Duodenal mucosa (tissue), 2 donors: Measurements from ENCODE around the gene MAB21L4.

Experiments used
- H3K27ac ChIP-seq: one replicate; pipeline ENCODE4 v1.7.0; 2013; ENCODE audit warnings: low read depth, low read length
- H3K27me3 ChIP-seq, 2 donors: one replicate each; pipeline ENCODE4 v1.7.0; 2013; ENCODE audit warnings: low read length in 2 of 2, control low read depth in 1 of 2; ENCODE audit not compliant: insufficient read depth in 2 of 2, control insufficient read depth in 1 of 2
- H3K36me3 ChIP-seq, 2 donors: one replicate each; pipeline ENCODE4 v1.7.0; 2013; ENCODE audit warnings: low read length in 2 of 2, control low read depth in 1 of 2; ENCODE audit not compliant: insufficient read depth in 2 of 2, control insufficient read depth in 1 of 2
- H3K4me1 ChIP-seq, 2 donors: one replicate each; pipeline ENCODE4 v1.7.0; 2013; ENCODE audit warnings: low read length in 2 of 2, control low read depth in 1 of 2; ENCODE audit not compliant: insufficient read depth in 2 of 2, control insufficient read depth in 1 of 2
- H3K4me3 ChIP-seq, 2 donors: one replicate each; pipeline ENCODE4 v1.7.0; 2013; ENCODE audit warnings: low read length in 2 of 2, low read depth in 1 of 2
- H3K9ac ChIP-seq, 2 donors: one replicate each; pipeline ENCODE4 v1.7.0; 2013; ENCODE audit warnings: low read length in 2 of 2, low read depth in 1 of 2
- H3K9me3 ChIP-seq, 2 donors: one replicate each; pipeline ENCODE4 v1.7.0; 2013; ENCODE audit warnings: low read length in 2 of 2, control low read depth in 1 of 2; ENCODE audit not compliant: control insufficient read depth in 1 of 2

The MAB21L4 gene

DNA sequence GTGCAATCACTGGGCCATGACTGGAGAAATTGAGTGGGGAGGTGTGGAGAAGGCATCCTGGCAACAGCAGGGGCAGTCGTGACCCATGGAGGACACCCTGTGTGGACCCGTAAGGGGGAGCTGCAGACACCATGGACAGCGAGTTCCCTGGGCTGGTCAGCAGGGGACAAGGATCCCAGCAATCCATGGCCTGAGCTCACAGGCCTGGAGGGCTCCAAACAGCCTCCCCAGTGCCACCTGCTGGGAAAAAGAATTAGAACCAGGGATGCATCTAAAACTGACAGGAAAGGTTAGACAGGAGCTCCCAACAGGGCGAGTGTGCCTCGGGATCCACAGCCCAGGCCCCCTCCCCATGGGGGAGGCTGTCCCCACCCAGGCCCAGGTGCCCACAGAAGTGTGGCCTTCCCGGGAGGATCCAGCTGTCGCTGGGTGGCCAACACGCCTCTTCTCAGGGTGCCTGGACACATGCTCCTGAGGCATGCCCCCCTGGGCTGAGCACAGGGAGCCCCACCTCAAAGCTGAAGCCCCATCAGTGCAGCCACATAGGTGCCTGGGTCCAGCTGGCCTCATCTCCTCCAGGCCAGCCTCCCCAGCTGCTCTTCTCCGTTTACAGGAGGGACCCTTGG is 55.4 kb downstream of the MAB21L4 start:
- Histone ChIP-seq H3K4me3 (no peak overlapping the region), H3K27me3 (peaks cover 5 to 6% of the 10 kb centered on the region in 2 donors), H3K9ac (no peak overlapping the region), H3K9me3 (no peaks in the 10 kb centered on the region), H3K4me1 (no peaks in the 10 kb centered on the region), H3K36me3 (no peaks in the 10 kb centered on the region), H3K27ac (no peak overlapping the region)

GRCh38 chr2:240839152-240840143 is 56.5 kb downstream of the MAB21L4 start:
- no peak overlapping the region for H3K9ac ChIP-seq
- H3K27ac ChIP-seq: no peak overlapping the region
- H3K4me1 ChIP-seq: no peaks in the 10 kb centered on the region
- no peaks in the 10 kb centered on the region for H3K9me3 ChIP-seq
- no peaks in the 10 kb centered on the region for H3K36me3 ChIP-seq
- no peak overlapping the region for H3K4me3 ChIP-seq
- peaks cover 5 to 6% of the 10 kb centered on the region in 2 donors for H3K27me3 ChIP-seq

GRCh38 chr2:240837621-240838020 is 58.3 kb downstream of the MAB21L4 start:
- Histone ChIP-seq H3K27ac (no peak overlapping the region), H3K4me1 (no peaks in the 10 kb centered on the region), H3K9me3 (no peaks in the 10 kb centered on the region), H3K9ac (no peak overlapping the region), H3K4me3 (no peak overlapping the region), H3K36me3 (no peaks in the 10 kb centered on the region), H3K27me3 (peaks cover 5 to 6% of the 10 kb centered on the region in 2 donors)

DNA sequence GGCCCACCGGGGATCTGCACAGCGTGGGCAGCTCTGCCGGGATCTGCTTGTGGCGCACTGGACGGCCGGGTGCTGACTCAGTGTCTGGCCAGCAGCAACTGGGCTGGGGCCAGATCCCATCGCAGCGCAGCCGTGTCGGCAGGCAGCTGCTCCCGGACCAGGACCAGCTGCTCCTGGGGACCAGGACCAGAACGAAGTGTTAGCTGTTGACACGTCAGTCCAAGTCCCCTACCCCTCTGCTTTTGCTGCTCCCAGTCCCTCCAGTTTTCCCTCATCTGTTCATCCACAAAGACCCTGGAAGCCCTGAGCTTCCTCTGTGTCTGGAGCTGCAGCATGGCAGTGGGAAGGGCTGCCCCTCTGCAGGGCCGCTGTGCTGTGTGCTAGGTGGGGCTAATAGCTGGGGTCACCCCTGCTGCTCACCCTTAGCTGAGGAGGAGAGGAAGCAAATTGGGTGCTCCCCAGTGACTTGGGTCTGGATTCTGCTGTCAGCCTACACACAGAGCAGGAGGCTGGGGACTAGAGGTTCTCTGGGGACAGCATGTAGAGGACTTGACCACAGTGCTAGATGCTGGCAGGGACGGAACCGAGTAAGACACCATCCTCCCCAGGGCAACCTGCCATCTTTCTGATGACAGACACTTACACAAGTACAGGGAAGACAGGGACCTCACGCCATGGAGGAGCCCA is 59.0 kb downstream of the MAB21L4 start:
- no peak overlapping the region for H3K9ac ChIP-seq

More for the DNA sequence above, 59.0 kb downstream of the MAB21L4 start:
- no peaks in the 10 kb centered on the region for H3K9me3 ChIP-seq
- H3K4me3 ChIP-seq: no peak overlapping the region
- no peaks in the 10 kb centered on the region for H3K36me3 ChIP-seq
- H3K27ac ChIP-seq: no peak overlapping the region
- H3K27me3 ChIP-seq: peaks cover 5 to 6% of the 10 kb centered on the region in 2 donors
- H3K4me1 ChIP-seq: peaks cover under 1 to 1% of the 10 kb centered on the region in 2 donors
